ENCODE results near the gene RALGPS1. TPM values are rescaled to one million over a fixed set of nuclear protein-coding genes. Genes with fewer than 3 reads are reported as not detected.

The RALGPS1 gene
- total RNA-seq, 4 donors from 2014 or later, result 4.6 to 11.9 (median 10.0) TPM

DNA sequence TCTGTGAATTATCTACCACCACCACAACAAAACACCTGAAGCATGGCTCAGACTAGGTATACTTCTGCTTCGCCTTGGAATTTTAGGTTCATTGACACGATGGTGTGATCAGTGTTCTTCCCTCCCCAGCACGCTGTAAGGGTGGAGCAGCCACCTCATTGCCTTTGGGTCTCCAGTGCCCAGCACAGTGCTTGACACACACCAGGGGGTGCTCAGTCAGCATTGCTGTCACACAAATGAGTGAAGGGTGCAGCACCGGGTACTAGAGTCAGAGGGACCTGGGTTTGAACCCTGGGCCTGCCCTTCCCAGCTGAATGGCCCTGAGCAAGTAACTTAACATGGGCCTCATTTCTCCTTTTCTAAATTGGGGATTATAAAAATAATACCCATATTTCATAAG is 217.8 kb downstream of the RALGPS1 start:
- H3K4me1 ChIP-seq, result peaks cover 77 to 88% (median 82%) of the 10 kb centered on the region in 4 donors
- no peaks in the 10 kb centered on the region for H3K9me3 ChIP-seq
- H3K27me3 ChIP-seq, result no peaks in the 10 kb centered on the region
- DNase-seq (ENCODE audit: extremely low spot score), result no peak
- 95% methylated on average over 4 of the region's 4 CpGs for WGBS
- TF ChIP-seq POLR2AphosphoS5 (IDR thresholded peaks at IDR 0.05), result no peak
- no peak for TF ChIP-seq EP300 (IDR thresholded peaks at IDR 0.05)
- no peak for TF ChIP-seq POLR2A (IDR thresholded peaks at IDR 0.05; ENCODE audit: low read depth)
- TF ChIP-seq, protein P1, sequence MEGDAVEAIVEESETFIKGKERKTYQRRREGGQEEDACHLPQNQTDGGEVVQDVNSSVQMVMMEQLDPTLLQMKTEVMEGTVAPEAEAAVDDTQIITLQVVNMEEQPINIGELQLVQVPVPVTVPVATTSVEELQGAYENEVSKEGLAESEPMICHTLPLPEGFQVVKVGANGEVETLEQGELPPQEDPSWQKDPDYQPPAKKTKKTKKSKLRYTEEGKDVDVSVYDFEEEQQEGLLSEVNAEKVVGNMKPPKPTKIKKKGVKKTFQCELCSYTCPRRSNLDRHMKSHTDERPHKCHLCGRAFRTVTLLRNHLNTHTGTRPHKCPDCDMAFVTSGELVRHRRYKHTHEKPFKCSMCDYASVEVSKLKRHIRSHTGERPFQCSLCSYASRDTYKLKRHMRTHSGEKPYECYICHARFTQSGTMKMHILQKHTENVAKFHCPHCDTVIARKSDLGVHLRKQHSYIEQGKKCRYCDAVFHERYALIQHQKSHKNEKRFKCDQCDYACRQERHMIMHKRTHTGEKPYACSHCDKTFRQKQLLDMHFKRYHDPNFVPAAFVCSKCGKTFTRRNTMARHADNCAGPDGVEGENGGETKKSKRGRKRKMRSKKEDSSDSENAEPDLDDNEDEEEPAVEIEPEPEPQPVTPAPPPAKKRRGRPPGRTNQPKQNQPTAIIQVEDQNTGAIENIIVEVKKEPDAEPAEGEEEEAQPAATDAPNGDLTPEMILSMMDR (IDR thresholded peaks at IDR 0.05), result no peak
- peak overlapping the region; percentile 81 to 89 (median 87) for H3K27ac ChIP-seq (replicated peaks in 1 of 4)
- H3K36me3 ChIP-seq, result no peaks in the 10 kb centered on the region
- H3K4me3 ChIP-seq, result no peak overlapping the region
- intact Hi-C loops (cut with DNase I), result no loop called here

DNA sequence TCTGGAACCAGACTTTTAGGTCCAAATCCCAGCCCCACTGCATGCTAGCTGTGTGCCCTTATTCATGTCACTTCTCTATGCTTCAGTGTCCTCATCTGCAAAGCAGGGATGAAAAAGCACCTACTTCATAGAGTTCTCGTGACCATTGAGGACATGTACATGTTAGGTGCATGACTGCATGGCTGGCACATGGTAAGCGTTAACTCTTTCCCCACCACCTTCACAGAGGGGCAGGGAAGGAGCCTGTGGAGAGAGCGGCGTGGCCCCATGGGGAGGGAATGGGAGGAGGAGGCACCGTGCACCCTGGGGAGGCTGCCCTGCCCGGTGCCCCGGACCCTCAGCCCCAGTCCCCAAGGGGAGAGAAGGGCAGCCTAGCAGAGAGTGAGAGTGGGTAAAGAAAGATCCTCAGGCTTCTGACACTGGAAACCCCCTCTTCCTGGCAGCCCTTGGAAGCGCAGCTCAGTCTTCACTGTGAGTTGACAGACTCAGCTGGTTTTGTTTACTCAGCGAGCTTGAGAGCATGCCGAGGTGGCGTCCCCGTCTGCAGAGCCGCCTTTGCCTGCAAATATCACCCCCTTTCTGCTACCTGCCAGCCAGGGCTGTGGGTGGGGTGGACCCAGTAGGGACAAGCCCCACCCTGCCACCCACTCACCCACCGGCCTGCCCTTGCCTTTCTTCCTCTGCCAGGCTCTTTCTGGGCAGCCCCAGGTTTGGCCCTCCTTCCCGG is 218.5 kb downstream of the RALGPS1 start:
- Histone ChIP-seq H3K27ac (replicated peaks in 1 of 4) (peak overlapping the region; percentile 81 to 89 (median 87)), H3K9me3 (no peaks in the 10 kb centered on the region), H3K27me3 (no peaks in the 10 kb centered on the region), H3K4me3 (peak overlapping the region in 3 of 4 donors; percentile 2 to 7 (median 4)), H3K4me1 (peaks cover 77 to 86% (median 79%) of the 10 kb centered on the region in 4 donors), H3K36me3 (no peaks in the 10 kb centered on the region)
- no peak for DNase-seq (ENCODE audit: extremely low spot score)
- intact Hi-C loops (cut with DNase I), result no loop called here
- no peak for TF ChIP-seq POLR2A (IDR thresholded peaks at IDR 0.05; ENCODE audit: low read depth)
- TF ChIP-seq POLR2AphosphoS5 (IDR thresholded peaks at IDR 0.05), result peak in 1 of 2 donors; percentile 38
- 62% methylated on average over 14 of the region's 15 CpGs for WGBS

DNA sequence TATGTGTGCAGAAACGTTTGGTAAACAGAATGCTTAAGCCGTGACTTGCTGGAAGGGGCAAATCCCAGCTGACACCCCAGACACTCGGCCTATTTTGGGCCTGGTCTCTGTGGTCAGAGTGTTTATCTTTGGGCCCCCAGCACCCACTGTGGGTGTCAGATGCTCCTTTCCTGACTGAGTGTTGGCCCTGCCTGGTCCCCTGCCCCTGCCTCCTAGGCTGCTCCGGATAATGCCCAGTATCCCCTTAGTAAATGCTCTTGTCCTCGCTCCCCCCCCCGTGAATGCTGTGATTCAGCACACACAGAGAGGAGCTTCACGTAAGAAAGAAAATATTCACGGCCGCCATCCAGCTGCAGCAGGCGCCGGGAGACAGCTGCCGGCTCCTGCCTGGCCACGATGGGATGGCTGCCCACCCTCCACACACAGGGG is 219.2 kb downstream of the RALGPS1 start:
- H3K4me1 ChIP-seq, result peaks cover 72 to 80% (median 74%) of the 10 kb centered on the region in 4 donors
- TF ChIP-seq POLR2A (IDR thresholded peaks at IDR 0.05; ENCODE audit: low read depth), result no peak
- TF ChIP-seq POLR2AphosphoS5 (IDR thresholded peaks at IDR 0.05), result peak; percentile 42 to 44
- no peak for DNase-seq (ENCODE audit: extremely low spot score)
- intact Hi-C loops (cut with DNase I), result no loop called here
- WGBS, result 26% methylated on average over 13 of the region's 13 CpGs
- H3K36me3 ChIP-seq, result no peaks in the 10 kb centered on the region
- peak overlapping the region; percentile 81 to 89 (median 87) for H3K27ac ChIP-seq (replicated peaks in 1 of 4)
- H3K9me3 ChIP-seq, result no peaks in the 10 kb centered on the region
- H3K4me3 ChIP-seq, result peak overlapping the region in 3 of 4 donors; percentile 2 to 7 (median 4)
- no peaks in the 10 kb centered on the region for H3K27me3 ChIP-seq

DNA sequence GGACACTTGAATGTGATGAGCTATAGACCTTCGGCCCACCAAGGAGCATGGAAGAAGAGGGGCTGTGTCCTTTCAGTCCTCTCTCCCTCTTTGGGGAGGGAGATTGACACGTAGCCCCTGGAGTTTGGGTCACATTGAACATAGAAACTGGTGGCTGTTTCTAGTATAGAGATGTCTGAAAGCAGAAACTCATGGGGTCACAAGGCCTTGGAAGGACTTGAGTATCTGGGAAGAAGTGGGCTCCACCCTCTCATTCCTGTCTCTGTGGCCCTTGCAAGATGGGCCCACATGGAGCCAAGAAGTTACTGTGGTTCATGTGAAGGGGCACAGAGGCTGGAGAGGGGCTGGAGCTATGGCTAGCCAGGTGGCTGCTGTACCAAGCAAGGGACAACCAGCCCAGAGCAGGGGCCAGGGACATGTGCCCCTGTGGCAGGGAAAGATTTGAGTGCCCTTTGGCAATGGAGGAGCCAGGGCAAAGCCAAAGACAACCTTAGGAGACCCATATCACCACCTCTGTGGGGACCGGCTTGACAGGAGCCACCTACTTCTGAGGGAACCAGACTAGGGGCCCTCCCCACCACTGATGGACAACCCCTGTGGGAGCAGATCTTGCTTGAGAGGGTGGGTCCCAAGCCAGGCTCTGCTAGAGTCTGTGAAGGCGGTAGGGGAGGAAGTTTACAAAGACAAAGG is 220.6 kb downstream of the RALGPS1 start:
- no peaks in the 10 kb centered on the region for H3K9me3 ChIP-seq
- TF ChIP-seq POLR2AphosphoS5 (IDR thresholded peaks at IDR 0.05) (no peak), POLR2A (IDR thresholded peaks at IDR 0.05; ENCODE audit: low read depth) (no peak), EP300 (IDR thresholded peaks at IDR 0.05) (no peak)
- TF ChIP-seq, protein P1 (IDR thresholded peaks at IDR 0.05), result no peak
- H3K36me3 ChIP-seq, result no peaks in the 10 kb centered on the region
- peak overlapping the region; percentile 81 to 89 (median 87) for H3K27ac ChIP-seq (replicated peaks in 1 of 4)
- DNase-seq (ENCODE audit: extremely low spot score), result no peak
- H3K4me3 ChIP-seq, result no peak overlapping the region
- WGBS, result 93% methylated on average over 3 of the region's 4 CpGs
- intact Hi-C loops (cut with DNase I), result no loop called here
- H3K27me3 ChIP-seq, result no peaks in the 10 kb centered on the region
- H3K4me1 ChIP-seq, result peaks cover 60 to 66% (median 62%) of the 10 kb centered on the region in 4 donors

DNA sequence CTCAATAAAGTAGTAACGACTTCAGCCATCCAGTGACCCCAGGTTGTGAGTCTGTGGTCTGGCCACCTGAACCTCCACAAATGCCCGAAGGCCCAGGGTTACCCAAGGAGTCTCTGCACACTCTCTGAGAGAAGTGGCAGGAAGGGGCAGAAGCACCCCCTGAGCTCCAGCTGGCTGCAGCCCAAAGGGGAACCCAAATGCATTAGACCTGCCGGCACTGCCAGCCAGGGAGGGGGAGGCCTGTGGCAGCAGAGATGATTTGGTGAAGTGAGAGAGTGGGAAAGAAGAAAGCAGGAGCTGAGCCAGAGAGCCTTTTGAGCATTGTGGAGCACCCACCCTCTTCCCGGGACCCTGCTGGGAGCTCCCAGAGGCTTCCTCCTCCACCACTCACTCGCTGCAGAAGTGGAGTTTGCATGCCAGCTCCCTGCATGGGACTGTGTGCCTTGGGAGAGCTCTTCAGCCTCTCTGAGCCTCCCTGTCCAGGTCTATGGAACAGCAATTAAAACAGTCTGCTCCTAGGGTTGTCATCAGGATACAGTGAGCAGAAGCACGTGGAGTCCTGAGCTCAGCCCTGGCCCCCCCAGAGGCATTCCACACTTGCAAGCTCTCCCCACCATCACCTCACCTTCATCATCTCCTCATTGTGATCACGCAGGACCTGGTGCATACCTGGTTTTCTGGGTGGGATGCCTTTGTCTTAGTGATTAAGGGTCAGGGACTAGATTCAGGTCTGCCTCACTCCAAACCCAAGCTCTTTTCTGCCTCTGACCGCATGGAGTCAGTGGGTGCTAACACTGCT is 221.7 kb downstream of the RALGPS1 start:
- 72% methylated on average over 7 of the region's 8 CpGs for WGBS
- no peak overlapping the region for H3K4me3 ChIP-seq
- DNase-seq (ENCODE audit: extremely low spot score), result no peak

More for the DNA sequence above, 221.7 kb downstream of the RALGPS1 start:
- Histone ChIP-seq H3K9me3 (no peaks in the 10 kb centered on the region), H3K27me3 (no peaks in the 10 kb centered on the region), H3K27ac (replicated peaks in 1 of 4) (peak overlapping the region in 1 of 4 donors; percentile 88), H3K36me3 (no peaks in the 10 kb centered on the region), H3K4me1 (peaks cover 51 to 62% (median 57%) of the 10 kb centered on the region in 4 donors)
- no peak for TF ChIP-seq EP300 (IDR thresholded peaks at IDR 0.05)
- TF ChIP-seq, protein P1 (IDR thresholded peaks at IDR 0.05), result no peak
- no peak for TF ChIP-seq POLR2AphosphoS5 (IDR thresholded peaks at IDR 0.05)
- TF ChIP-seq POLR2A (IDR thresholded peaks at IDR 0.05; ENCODE audit: low read depth), result no peak
- intact Hi-C loops (cut with DNase I), result no loop called here
